Tibial artery (tissue), 4 donors: ENCODE data around the gene CACNA1I.

Experiments
- DNase-seq, 2 donors: peaks; one replicate each; pipeline ENCODE4 v3.0.0-alpha.2; 2019
- H3K27ac ChIP-seq, 2 donors: fragments of 200-600 bp; sonication (generic) in 1 of 2; 1 replicate in 1 of 2; 2 replicates in 1 of 2; pipeline ENCODE4 v1.5.1; 2018 to 2019; ENCODE audit warnings: mild to moderate bottlenecking in 1 of 2
- H3K27me3 ChIP-seq, 2 donors: fragments of 200-600 bp; sonication (generic) in 1 of 2; one replicate each; pipeline versions ENCODE4 v1.5.1 to v1.6.0; 2016 to 2019
- H3K36me3 ChIP-seq, 3 donors: fragments of 200-600 bp; sonication (generic) in 2 of 3; one replicate each; pipeline ENCODE4 v1.5.1; 2016 to 2019; ENCODE audit warnings: mild to moderate bottlenecking in 2 of 3
- H3K4me1 ChIP-seq, 4 donors: fragments of 200-600 bp; sonication (generic) in 2 of 4; 1 replicate in 3 of 4; 2 replicates in 1 of 4; pipeline ENCODE4 v1.5.1; 2016 to 2019
- H3K4me3 ChIP-seq, 2 donors: fragments of 200-600 bp; sonication (generic) in 1 of 2; 1 replicate in 1 of 2; 2 replicates in 1 of 2; pipeline ENCODE4 v1.5.1; 2018 to 2019; ENCODE audit warnings: mild to moderate bottlenecking in 2 of 2
- H3K9me3 ChIP-seq, 3 donors: fragments of 200-600 bp; sonication (generic) in 1 of 3; one replicate each; pipeline ENCODE4 v1.5.1; 2016 to 2019
- intact Hi-C: fragments of 100-400 bp; cut with DNase I; formaldehyde crosslinking; loops from one replicate; pipeline ENCODE4 v1.15.0; 2023; ENCODE audit warnings: low total_unique reads
- TF ChIP-seq, protein P1 (sequence below), 2 experiments: fragments of 200-600 bp in 1 of 2; fragments of 450-650 bp in 1 of 2; IDR thresholded peaks; one replicate each; pipeline ENCODE4 v1.5.1; 2017 to 2019; ENCODE audit warnings: antibody characterized with exemption in 2 of 2, mild to moderate bottlenecking in 1 of 2, moderate library complexity in 1 of 2

Gene CACNA1I

DNA sequence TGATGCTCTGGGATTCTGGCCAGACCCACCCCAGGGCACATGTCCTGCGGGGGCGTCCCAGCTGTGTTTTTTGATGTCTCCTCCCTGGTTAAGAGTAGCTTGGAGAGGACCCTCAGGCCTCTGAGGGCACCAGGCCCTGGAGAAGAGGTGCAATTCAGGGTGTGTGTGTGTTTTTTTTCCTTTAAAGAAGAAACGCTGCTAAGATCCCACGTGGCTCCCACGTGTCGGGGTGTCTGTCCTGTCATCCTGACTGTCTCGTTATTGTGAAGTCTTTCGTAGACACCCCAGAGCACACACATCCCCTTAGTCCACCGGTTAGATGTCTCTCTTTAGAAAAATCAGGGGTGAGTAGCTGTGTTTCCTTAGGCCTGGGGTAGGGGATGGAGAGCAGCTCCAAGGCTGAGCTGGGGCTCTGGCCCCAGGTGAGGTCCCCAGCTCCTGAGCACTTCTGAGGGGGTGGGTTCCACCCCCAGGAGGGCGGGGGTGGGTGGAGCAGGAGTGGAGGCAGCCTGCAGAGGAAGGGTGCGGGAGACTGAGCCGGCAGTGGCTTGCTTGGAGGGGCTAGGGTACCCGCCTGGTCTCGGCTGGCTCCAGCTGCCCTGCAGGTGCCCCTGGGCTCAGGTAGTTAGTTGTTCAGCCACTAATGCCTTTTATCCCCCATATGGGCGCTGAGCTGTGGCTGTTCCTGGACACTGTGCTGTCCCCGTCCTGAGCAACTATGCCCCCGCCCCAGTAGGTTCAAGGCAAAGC lies 116.4 kb downstream of the CACNA1I start:
- H3K4me1 ChIP-seq, result peaks cover 0 to 12% (median 0%) of the 10 kb centered on the region in 4 donors
- intact Hi-C loops, result no loop called here
- DNase-seq, result no peak
- peaks cover 0 to 90% of the 10 kb centered on the region in 2 donors for H3K27me3 ChIP-seq
- H3K9me3 ChIP-seq, result no peaks in the 10 kb centered on the region
- H3K36me3 ChIP-seq, result no peaks in the 10 kb centered on the region
- TF ChIP-seq, protein P1, sequence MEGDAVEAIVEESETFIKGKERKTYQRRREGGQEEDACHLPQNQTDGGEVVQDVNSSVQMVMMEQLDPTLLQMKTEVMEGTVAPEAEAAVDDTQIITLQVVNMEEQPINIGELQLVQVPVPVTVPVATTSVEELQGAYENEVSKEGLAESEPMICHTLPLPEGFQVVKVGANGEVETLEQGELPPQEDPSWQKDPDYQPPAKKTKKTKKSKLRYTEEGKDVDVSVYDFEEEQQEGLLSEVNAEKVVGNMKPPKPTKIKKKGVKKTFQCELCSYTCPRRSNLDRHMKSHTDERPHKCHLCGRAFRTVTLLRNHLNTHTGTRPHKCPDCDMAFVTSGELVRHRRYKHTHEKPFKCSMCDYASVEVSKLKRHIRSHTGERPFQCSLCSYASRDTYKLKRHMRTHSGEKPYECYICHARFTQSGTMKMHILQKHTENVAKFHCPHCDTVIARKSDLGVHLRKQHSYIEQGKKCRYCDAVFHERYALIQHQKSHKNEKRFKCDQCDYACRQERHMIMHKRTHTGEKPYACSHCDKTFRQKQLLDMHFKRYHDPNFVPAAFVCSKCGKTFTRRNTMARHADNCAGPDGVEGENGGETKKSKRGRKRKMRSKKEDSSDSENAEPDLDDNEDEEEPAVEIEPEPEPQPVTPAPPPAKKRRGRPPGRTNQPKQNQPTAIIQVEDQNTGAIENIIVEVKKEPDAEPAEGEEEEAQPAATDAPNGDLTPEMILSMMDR (IDR thresholded peaks at IDR 0.05), result no peak
- H3K27ac ChIP-seq, result no peak overlapping the region
- H3K4me3 ChIP-seq, result no peak overlapping the region

DNA sequence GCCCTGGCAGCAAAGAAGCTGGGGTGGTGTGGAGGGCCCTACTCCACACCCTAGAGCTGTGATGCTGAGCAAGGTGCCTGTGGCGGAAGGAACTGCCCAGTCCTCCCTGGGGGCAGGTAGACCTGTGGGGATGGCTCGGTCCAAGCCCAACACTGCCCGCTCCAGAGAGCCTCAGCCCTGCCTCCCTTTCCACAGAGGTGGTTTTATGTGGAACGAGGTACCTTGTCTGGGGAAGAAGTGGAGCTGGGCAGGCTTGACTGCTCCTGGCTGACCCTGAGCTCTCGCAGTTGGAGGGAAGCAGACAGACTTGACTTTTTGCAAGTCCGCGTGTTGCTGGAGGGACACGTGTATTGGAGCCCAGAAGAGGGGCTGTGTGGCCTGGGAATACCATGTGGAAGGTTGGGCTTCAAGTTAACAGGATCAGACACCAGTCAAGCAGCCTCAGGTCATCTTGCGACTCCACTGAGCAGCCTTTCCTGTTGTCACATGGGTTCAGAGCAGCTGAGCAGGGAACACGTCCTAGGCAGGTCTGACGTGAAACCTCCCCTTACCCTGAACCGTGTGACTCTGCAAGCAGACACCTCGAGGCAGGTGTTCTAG lies 117.7 kb downstream of the CACNA1I start:
- no peak overlapping the region for H3K4me3 ChIP-seq
- DNase-seq, result no peak
- peaks cover 0 to 86% of the 10 kb centered on the region in 2 donors for H3K27me3 ChIP-seq
- intact Hi-C loops, result no loop called here
- H3K9me3 ChIP-seq, result no peaks in the 10 kb centered on the region
- TF ChIP-seq, protein P1 (IDR thresholded peaks at IDR 0.05), result no peak
- H3K4me1 ChIP-seq, result peaks cover 0 to 12% (median 0%) of the 10 kb centered on the region in 4 donors
- no peak overlapping the region for H3K27ac ChIP-seq
- no peaks in the 10 kb centered on the region for H3K36me3 ChIP-seq

- intact Hi-C loops, result no loop called here
- no peak overlapping the region for H3K27ac ChIP-seq
- no peak for DNase-seq
- TF ChIP-seq, protein P1 (IDR thresholded peaks at IDR 0.05), result no peak
- H3K9me3 ChIP-seq, result no peaks in the 10 kb centered on the region
- H3K4me1 ChIP-seq, result peaks cover 0 to 12% (median 0%) of the 10 kb centered on the region in 4 donors
- no peaks in the 10 kb centered on the region for H3K36me3 ChIP-seq
- H3K27me3 ChIP-seq, result peaks cover 0 to 84% of the 10 kb centered on the region in 2 donors
- no peak overlapping the region for H3K4me3 ChIP-seq
These were observed 118.9 kb downstream of the CACNA1I start for GRCh38 chr22:39689421-39689820.

DNA sequence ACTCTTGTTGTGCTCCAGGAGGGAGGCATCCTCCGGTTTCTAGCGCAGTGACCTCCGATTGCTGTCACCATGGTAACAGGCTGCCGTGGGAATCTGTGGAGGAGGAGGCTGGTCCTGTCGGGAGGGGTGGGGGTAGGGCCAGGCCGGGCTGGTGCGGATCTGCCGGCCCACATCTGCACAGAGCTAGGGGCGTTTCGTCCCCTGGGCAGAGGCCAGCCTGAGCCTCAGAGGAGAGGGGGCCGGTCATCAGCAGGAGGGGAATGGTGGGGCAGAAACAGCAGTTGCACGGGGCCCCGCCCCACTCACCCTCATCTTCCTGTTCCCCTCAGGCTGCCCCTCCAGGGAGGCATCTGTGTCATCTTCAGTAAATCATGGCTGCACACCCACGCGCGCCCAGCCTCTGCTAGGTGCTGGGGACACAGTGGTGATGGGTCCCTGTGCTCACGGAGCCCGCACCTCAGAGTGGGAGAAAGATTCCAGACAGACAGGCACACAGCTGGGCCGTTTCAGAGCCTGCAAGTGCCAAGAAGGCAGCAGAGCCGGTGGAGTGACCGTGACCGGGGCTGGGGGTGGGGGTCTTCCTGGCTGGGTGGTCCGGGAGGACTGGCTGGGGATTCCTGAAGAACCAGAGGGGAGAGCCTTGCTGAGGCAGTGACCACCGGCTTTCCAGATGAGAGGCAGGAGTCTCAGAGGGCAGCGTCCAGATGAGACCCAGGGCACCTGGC lies 120.5 kb downstream of the CACNA1I start:
- Histone ChIP-seq H3K9me3 (no peaks in the 10 kb centered on the region), H3K4me3 (no peak overlapping the region), H3K36me3 (no peaks in the 10 kb centered on the region), H3K4me1 (peaks cover 0 to 3% (median 0%) of the 10 kb centered on the region in 4 donors), H3K27me3 (peaks cover 0 to 83% of the 10 kb centered on the region in 2 donors), H3K27ac (no peak overlapping the region)
- TF ChIP-seq, protein P1 (IDR thresholded peaks at IDR 0.05), result no peak
- intact Hi-C loops, result no loop called here
- DNase-seq, result no peak

- Histone ChIP-seq H3K27me3 (peaks cover 0 to 69% of the 10 kb centered on the region in 2 donors), H3K4me3 (no peak overlapping the region), H3K27ac (no peak overlapping the region), H3K36me3 (no peaks in the 10 kb centered on the region), H3K9me3 (no peaks in the 10 kb centered on the region), H3K4me1 (no peaks in the 10 kb centered on the region)
- TF ChIP-seq, protein P1 (IDR thresholded peaks at IDR 0.05), result no peak
- intact Hi-C loops, result no loop called here
- DNase-seq, result no peak
These were observed 123.5 kb downstream of the CACNA1I start for GRCh38 chr22:39693943-39694500.
